Endothelial cell of umbilical vein (primary cell): ENCODE data around the gene STK40.

Experiments
- CTCF ChIP-seq, 2 donors: IDR thresholded peaks; 1 replicate in 1 of 2; 2 replicates in 1 of 2; pipeline ENCODE4 v1.5.1; 2011; ENCODE audit warnings: low read length in 2 of 2, mild to moderate bottlenecking in 2 of 2, moderate library complexity in 2 of 2, control low read depth in 1 of 2, inconsistent platforms in 1 of 2, low read depth in 1 of 2; ENCODE audit not compliant: insufficient read depth in 1 of 2; ENCODE audit errors: extremely low read depth in 1 of 2
- EZH2 ChIP-seq: IDR thresholded peaks from 2 replicates; pipeline ENCODE4 v1.6.1; 2012; ENCODE audit warnings: borderline replicate concordance, low read depth, mild to moderate bottlenecking, moderate library complexity, low read length, inconsistent platforms; ENCODE audit not compliant: severe bottlenecking
- JUN ChIP-seq: IDR thresholded peaks from 2 replicates; pipeline ENCODE4 v1.6.1; 2011; ENCODE audit warnings: borderline replicate concordance, low read depth; ENCODE audit not compliant: insufficient read length, insufficient read depth
- POLR2A ChIP-seq: IDR thresholded peaks from 2 replicates; pipeline ENCODE4 v1.6.1; 2012; ENCODE audit warnings: low read depth, mild to moderate bottlenecking, control low read depth, low read length
- POLR2AphosphoS5 ChIP-seq: IDR thresholded peaks from 2 replicates; pipeline ENCODE4 v1.6.1; 2012; ENCODE audit warnings: low read depth, mild to moderate bottlenecking, control low read depth, low read length, moderate library complexity; ENCODE audit not compliant: insufficient read depth

DNA sequence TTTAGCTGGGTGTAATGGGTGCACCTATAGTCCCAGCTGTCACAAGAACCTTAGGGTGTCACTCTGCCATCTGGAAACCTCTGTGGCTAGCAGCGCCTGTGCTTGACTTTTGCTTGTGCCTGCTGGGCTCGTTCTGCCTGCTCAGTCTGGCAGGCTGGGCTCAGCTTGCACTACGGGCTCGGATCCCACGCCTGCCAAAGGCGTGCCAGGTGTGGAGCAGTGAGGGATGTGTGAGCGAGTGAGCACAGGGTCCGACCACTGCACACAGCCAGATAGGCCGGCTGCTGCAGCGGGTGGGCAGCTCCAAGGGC, 14.7 kb upstream of the STK40 start:
- TF ChIP-seq POLR2A: no peak
- TF ChIP-seq JUN: no peak
- TF ChIP-seq CTCF (IDR thresholded peaks at IDR 0.05; ENCODE audit: extremely low read depth in 1 of 2, insufficient read depth in 1 of 2, low read depth in 1 of 2, low read length in 2 of 2): no peak
- no peak for TF ChIP-seq POLR2AphosphoS5
- no peak for TF ChIP-seq EZH2
